PFSK-1 (cell line): ENCODE data around the gene TOLLIP.

Experiments
- FOXP2 ChIP-seq: optimal IDR thresholded peaks from 2 replicates; pipeline ENCODE3; 2011; ENCODE audit warnings: borderline replicate concordance, control low read depth, inconsistent platforms; ENCODE audit not compliant: insufficient read depth; ENCODE audit errors: extremely low read length, extremely low read depth
- POLR2AphosphoS5 ChIP-seq: IDR thresholded peaks from 2 replicates; pipeline ENCODE4 v1.6.1; 2012; ENCODE audit warnings: low read depth, mild to moderate bottlenecking, control low read depth, low read length, moderate library complexity
- SIN3A ChIP-seq: IDR thresholded peaks from 2 replicates; pipeline ENCODE4 v1.6.1; 2012; ENCODE audit warnings: mild to moderate bottlenecking, low read length, moderate library complexity, borderline replicate concordance; ENCODE audit not compliant: insufficient read depth
- TAF1 ChIP-seq: IDR thresholded peaks from 2 replicates; pipeline ENCODE4 v1.6.1; 2012; ENCODE audit warnings: low read length, control low read depth, borderline replicate concordance; ENCODE audit not compliant: insufficient read depth
- TF ChIP-seq, protein P1 (sequence below), 2 experiments: IDR thresholded peaks; 2 replicates each; pipeline versions ENCODE4 v1.6.1 to v1.8.0; 2011 to 2012; ENCODE audit warnings: low read depth in 2 of 2, low read length in 2 of 2, control low read depth in 1 of 2, inconsistent platforms in 1 of 2, mild to moderate bottlenecking in 1 of 2, moderate library complexity in 1 of 2; ENCODE audit not compliant: insufficient read depth in 1 of 2

TOLLIP gene

DNA sequence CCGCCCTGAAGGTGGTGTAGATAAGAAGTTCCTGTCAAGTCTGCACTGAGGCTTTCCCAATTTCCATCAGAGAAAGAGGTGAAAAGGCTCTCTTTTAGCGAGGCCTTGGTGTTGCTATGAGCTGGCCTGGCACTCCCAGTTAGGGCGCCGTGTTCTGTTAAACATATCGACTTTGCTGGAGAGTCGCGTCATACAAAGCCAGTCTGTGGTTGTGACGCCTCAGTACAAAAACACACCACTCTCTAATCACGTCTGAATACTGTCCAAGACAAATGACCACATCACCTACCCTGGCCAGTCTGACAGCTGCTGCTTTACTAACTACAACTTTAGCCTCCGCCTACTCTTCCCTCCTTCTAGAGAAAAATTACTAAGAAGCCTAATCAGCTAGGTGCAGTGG lies 8.0 kb upstream of the TOLLIP start:
- TF ChIP-seq FOXP2 (no peak), POLR2AphosphoS5 (no peak), SIN3A (no peak), TAF1 (no peak)
- TF ChIP-seq, protein P1, sequence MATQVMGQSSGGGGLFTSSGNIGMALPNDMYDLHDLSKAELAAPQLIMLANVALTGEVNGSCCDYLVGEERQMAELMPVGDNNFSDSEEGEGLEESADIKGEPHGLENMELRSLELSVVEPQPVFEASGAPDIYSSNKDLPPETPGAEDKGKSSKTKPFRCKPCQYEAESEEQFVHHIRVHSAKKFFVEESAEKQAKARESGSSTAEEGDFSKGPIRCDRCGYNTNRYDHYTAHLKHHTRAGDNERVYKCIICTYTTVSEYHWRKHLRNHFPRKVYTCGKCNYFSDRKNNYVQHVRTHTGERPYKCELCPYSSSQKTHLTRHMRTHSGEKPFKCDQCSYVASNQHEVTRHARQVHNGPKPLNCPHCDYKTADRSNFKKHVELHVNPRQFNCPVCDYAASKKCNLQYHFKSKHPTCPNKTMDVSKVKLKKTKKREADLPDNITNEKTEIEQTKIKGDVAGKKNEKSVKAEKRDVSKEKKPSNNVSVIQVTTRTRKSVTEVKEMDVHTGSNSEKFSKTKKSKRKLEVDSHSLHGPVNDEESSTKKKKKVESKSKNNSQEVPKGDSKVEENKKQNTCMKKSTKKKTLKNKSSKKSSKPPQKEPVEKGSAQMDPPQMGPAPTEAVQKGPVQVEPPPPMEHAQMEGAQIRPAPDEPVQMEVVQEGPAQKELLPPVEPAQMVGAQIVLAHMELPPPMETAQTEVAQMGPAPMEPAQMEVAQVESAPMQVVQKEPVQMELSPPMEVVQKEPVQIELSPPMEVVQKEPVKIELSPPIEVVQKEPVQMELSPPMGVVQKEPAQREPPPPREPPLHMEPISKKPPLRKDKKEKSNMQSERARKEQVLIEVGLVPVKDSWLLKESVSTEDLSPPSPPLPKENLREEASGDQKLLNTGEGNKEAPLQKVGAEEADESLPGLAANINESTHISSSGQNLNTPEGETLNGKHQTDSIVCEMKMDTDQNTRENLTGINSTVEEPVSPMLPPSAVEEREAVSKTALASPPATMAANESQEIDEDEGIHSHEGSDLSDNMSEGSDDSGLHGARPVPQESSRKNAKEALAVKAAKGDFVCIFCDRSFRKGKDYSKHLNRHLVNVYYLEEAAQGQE (IDR thresholded peaks at IDR 0.05; ENCODE audit: insufficient read depth in 1 of 2, low read depth in 2 of 2, low read length in 2 of 2) = no peak

DNA sequence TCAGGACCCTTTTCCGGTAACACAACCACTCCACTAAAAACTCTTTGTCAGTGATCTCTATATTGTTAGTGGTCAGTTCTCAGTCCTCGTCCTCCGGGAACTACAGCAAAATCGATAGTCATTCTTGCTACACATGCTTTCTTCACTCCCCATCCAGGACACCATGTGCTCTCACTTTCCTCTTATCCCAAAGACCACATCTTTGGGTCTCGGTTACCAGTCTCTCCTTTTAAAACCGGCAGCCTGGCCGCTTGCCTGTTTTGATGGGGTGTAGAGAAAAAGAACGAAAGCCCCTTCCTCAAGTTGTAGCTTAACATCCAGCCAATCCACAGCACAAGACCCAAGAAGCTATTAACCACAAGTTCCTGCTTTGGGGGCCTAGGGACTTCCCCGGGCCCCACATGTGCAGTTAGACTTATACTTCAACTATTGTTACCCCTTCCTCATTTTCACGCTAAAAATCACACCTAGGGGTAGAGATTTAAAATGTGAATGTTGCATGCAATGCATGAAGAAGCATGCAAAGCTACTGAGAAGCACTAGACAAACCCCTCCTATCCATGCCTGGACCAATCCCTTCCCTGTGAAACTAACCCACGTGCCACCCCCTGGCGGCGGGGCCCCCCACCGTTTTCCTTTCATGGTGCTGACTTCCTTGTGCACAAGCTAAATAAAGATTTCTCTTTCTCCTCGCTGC lies 1.5 kb upstream of the TOLLIP start:
- no peak for TF ChIP-seq FOXP2
- TF ChIP-seq SIN3A = no peak
- no peak for TF ChIP-seq TAF1
- TF ChIP-seq POLR2AphosphoS5 = no peak
- TF ChIP-seq, protein P1 (IDR thresholded peaks at IDR 0.05; ENCODE audit: insufficient read depth in 1 of 2, low read depth in 2 of 2, low read length in 2 of 2) = no peak

DNA sequence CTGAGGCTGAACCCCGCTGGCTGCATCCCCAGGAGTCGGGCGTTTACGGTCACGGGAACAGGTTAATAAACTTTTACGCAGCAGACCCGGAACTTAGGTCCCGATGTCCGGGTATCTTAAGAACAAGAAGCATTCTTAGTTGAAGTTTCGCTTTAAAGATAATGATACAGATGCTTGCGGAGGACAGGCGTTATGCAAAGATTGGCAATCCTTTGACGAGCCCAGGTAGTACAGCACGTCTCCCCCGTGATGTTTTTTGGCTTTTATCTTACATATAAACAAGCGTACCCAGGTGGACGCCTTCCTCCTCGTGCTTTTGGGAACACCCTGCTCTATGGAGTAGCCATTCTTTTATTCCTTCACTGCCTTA lies 871 bp upstream of the TOLLIP start:
- no peak for TF ChIP-seq TAF1
- no peak for TF ChIP-seq POLR2AphosphoS5
- TF ChIP-seq SIN3A = no peak
- TF ChIP-seq FOXP2 = no peak
- TF ChIP-seq, protein P1 (IDR thresholded peaks at IDR 0.05; ENCODE audit: insufficient read depth in 1 of 2, low read depth in 2 of 2, low read length in 2 of 2) = no peak

DNA sequence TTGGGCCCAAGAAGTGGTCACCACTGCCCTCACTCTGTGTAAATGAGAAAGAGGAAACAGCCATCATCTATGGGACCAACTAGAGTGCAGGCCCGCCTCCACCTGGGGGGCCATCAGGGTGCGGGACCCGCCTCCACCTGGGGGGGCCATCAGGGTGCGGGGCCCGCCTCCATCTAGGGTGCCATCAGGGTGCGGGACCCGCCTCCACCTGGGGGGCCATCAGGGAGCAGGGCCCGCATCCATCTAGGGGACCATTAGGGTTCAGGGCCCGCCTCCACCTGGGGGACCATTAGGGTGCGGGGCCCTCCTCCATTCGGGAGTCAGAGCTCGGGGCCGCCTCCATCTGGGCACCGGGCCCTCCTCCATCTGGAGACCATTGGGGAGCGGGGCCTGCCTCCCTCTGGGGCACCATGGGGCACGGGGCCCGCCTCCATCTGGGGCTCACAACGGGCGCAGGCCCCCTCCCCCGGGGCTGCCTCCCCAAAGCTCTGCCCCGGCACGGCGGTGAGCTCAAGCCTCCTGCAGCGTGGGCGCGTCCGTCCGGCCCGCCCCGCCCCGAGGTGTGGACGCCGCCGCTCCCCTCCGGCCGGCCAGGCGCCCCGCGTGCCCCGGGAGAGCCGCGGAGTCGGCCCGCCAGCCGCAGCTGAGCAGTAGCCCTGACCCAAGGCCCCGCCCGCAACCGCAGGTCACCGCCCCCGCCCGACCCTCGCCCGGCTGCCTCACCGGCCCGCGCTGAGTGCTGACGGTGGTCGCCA lies 512 bp downstream of the TOLLIP start:
- TF ChIP-seq FOXP2 (no peak), TAF1 (no peak), SIN3A (no peak)

DNA sequence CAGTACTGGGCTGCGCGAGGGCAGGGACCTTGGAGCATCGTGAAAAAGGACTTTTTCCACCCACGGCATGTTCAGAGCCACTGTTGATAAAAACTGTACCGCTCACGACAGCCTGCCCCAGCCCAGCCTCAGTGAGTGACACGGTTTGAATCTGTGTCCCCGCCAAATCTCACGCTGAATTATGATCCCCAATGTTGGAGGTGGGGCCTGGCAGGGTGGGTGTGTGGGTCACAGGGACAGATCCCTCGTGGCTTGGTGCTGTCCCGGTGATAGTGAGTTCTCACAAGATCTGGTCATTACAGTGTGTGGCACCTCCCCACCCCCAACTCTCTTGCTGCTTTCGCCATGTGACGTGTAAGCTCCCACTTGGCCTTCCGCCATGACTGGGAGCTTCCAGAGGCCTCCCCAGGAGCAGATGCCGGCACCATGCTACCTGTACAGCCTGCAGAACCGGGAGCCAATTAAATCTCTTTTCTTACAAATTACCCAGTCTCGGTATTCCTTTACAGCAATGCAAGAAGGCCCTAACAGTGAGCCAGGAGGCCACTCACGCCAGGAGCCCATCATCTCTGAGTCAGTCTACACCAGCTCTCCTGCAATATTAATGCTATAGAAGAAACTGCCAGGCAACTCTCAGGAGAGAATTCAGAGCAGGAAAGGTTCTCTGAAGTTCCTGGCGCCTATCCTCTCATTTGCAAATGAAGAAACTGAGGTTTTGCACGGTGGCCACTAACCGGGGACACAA lies 1.3 kb downstream of the TOLLIP start:
- no peak for TF ChIP-seq FOXP2
- no peak for TF ChIP-seq TAF1
- no peak for TF ChIP-seq SIN3A
- TF ChIP-seq, protein P1 (IDR thresholded peaks at IDR 0.05; ENCODE audit: insufficient read depth in 1 of 2, low read depth in 2 of 2, low read length in 2 of 2) = no peak
- TF ChIP-seq POLR2AphosphoS5 = no peak
